HEK293 (cell line): ENCODE measurements around the gene KCTD19.

Experiments
- CTCF ChIA-PET: fragments of 350-600 bp; formaldehyde crosslinking; extraction: SDS; loops from one replicate; lab custom pipeline; 2021; ENCODE audit warnings: antibody characterized with exemption; lab: Yijun Ruan, JAX
- POLR2A ChIA-PET: fragments of 300-600 bp; formaldehyde crosslinking; extraction: SDS; loops from one replicate; lab custom pipeline; 2020; ENCODE audit warnings: antibody characterized with exemption, inconsistent platforms; lab: Yijun Ruan, JAX
- H3K27ac ChIP-seq: fragments of 200-500 bp; sonication (Bioruptor generic); 2 replicates; pipeline ENCODE4 v1.5.1; 2014; ENCODE audit warnings: low read depth, low read length, control low read depth, inconsistent platforms; ENCODE audit errors: extremely low read depth
- H3K36me3 ChIP-seq, 2 experiments: fragments of 200-500 bp in 1 of 2; sonication (Bioruptor generic) in 1 of 2; 1 replicate in 1 of 2; 2 replicates in 1 of 2; pipeline ENCODE4 v1.5.1; 2014 to 2017; ENCODE audit warnings: inconsistent platforms in 2 of 2, low read length in 2 of 2; ENCODE audit not compliant: control insufficient read depth in 2 of 2, insufficient read depth in 1 of 2
- H3K4me1 ChIP-seq: fragments of 200-500 bp; sonication (Bioruptor generic); 2 replicates; pipeline ENCODE4 v1.5.1; 2014; ENCODE audit warnings: mild to moderate bottlenecking, low read length, inconsistent platforms; ENCODE audit not compliant: control insufficient read depth, insufficient read depth
- H3K4me3 ChIP-seq: 2 replicates; pipeline ENCODE4 v1.5.1; 2011; ENCODE audit warnings: low read depth, mild to moderate bottlenecking, control low read depth, low read length, moderate library complexity
- H3K9me3 ChIP-seq: fragments of 200-500 bp; sonication (Bioruptor generic); 2 replicates; pipeline ENCODE4 v1.5.1; 2014; ENCODE audit warnings: low read depth, low read length, inconsistent platforms; ENCODE audit not compliant: control insufficient read depth, insufficient read depth
- HOXC10 ChIP-seq: sonication (generic); formaldehyde crosslinking; IDR thresholded peaks from 2 replicates; pipeline ENCODE4 v1.8.1; 2023; ENCODE audit warnings: mild to moderate bottlenecking, missing genetic modification reagents
- KLF9 ChIP-seq: fragments of 450-650 bp; formaldehyde crosslinking; IDR thresholded peaks from 2 replicates; pipeline ENCODE4 v1.5.1; 2016; ENCODE audit warnings: missing biosample characterization, missing genetic modification characterization, low read depth
- MYNN ChIP-seq: fragments of 450-650 bp; formaldehyde crosslinking; IDR thresholded peaks from 2 replicates; pipeline ENCODE4 v1.5.1; 2016; ENCODE audit warnings: missing biosample characterization, missing genetic modification characterization, borderline replicate concordance
- ZBTB20 ChIP-seq: fragments of 450-650 bp; formaldehyde crosslinking; IDR thresholded peaks from 2 replicates; pipeline ENCODE4 v1.5.1; 2016; ENCODE audit warnings: missing biosample characterization, missing genetic modification characterization
- ZBTB48 ChIP-seq: fragments of 450-650 bp; formaldehyde crosslinking; IDR thresholded peaks from 2 replicates; pipeline ENCODE4 v1.5.1; 2016; ENCODE audit warnings: missing biosample characterization, missing genetic modification characterization
- ZNF10 ChIP-seq: fragments of 450-650 bp; formaldehyde crosslinking; IDR thresholded peaks from 2 replicates; pipeline ENCODE4 v1.5.1; 2017; ENCODE audit warnings: missing biosample characterization, missing genetic modification characterization
- ZNF121 ChIP-seq: fragments of 450-650 bp; formaldehyde crosslinking; IDR thresholded peaks from 2 replicates; pipeline ENCODE4 v1.5.1; 2016; ENCODE audit warnings: missing biosample characterization, missing genetic modification characterization
- ZNF175 ChIP-seq: fragments of 450-650 bp; formaldehyde crosslinking; IDR thresholded peaks from 2 replicates; pipeline ENCODE4 v1.5.1; 2016; ENCODE audit warnings: missing biosample characterization, missing genetic modification characterization
- ZNF214 ChIP-seq: fragments of 450-650 bp; formaldehyde crosslinking; IDR thresholded peaks from 2 replicates; pipeline ENCODE4 v1.5.1; 2017; ENCODE audit warnings: missing biosample characterization, mild to moderate bottlenecking, missing genetic modification characterization, borderline replicate concordance
- ZNF221 ChIP-seq: fragments of 450-650 bp; formaldehyde crosslinking; IDR thresholded peaks from 2 replicates; pipeline ENCODE4 v1.5.1; 2017; ENCODE audit warnings: missing biosample characterization, missing genetic modification characterization, borderline replicate concordance
- ZNF341 ChIP-seq: fragments of 450-650 bp; formaldehyde crosslinking; IDR thresholded peaks from 2 replicates; pipeline ENCODE4; 2016; ENCODE audit warnings: low read depth, missing biosample characterization, missing genetic modification characterization
- ZNF670 ChIP-seq: fragments of 450-650 bp; formaldehyde crosslinking; IDR thresholded peaks from 2 replicates; pipeline ENCODE4 v1.5.1; 2016; ENCODE audit warnings: missing biosample characterization, missing genetic modification characterization, low read depth
- ZNF792 ChIP-seq: fragments of 450-650 bp; formaldehyde crosslinking; IDR thresholded peaks from 2 replicates; pipeline ENCODE4 v1.5.1; 2016; ENCODE audit warnings: missing biosample characterization, missing genetic modification characterization
- ZNF830 ChIP-seq: fragments of 450-650 bp; IDR thresholded peaks from 2 replicates; pipeline ENCODE4 v1.5.0; 2018; ENCODE audit warnings: missing biosample characterization, missing genetic modification characterization, low read depth, mild to moderate bottlenecking, moderate library complexity
- TF ChIP-seq, protein P1 (sequence below): fragments of 450-650 bp; formaldehyde crosslinking; IDR thresholded peaks from 2 replicates; pipeline ENCODE4 v1.5.1; 2016; ENCODE audit warnings: missing biosample characterization, missing genetic modification characterization
- TF ChIP-seq, protein P2 (sequence below): fragments of 450-650 bp; formaldehyde crosslinking; IDR thresholded peaks from 2 replicates; pipeline ENCODE4 v1.5.1; 2017; ENCODE audit warnings: missing biosample characterization, missing genetic modification characterization
- TF ChIP-seq, protein P3 (sequence below): fragments of 450-650 bp; IDR thresholded peaks from 2 replicates; pipeline ENCODE4 v1.5.1; 2018; ENCODE audit warnings: missing biosample characterization, missing genetic modification characterization
- TF ChIP-seq, protein P4 (sequence below): fragments of 450-650 bp; formaldehyde crosslinking; IDR thresholded peaks from 2 replicates; pipeline ENCODE4 v1.5.1; 2016; ENCODE audit warnings: missing biosample characterization, missing genetic modification characterization

KCTD19 gene

DNA sequence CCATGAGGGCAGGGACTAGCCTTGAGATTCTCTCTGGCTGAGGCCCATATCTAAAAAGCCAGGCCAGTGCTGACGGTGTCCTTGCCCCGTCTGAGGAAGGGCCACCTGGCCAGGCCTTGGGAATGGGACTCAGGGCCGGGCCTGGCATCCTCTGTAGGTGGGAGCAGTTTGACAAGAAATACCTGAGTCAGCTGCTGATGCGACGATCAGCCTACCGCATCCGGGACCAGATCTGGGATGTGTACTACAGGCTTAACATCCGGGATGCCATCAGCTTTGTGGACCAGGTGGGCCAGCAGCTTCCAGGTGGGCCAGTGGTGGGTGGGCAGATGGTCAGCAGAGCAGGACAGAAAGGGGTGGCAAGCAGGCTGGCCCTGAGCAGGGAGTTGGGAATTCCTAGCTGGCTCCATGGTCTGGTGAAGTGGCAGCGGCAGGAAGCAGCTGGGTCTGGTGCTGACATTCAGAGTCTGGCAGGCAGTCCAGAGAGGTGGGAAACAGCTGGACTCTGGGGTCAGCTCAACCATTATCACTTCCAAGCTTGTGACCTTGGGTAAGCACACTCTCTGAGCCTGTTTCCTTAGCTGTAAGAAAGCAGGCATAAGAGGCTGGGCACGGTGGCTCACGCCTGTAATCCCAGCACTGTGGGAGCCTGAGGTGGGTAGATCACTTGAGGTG is 68.2 kb downstream of the KCTD19 start:
- no peak for TF ChIP-seq ZNF670 (tag by site-specific recombination)
- no peak for TF ChIP-seq HOXC10
- TF ChIP-seq ZBTB48 (tag by site-specific recombination), result no peak
- no peak for TF ChIP-seq ZBTB20 (tag by site-specific recombination)
- TF ChIP-seq KLF9 (tag by site-specific recombination), result no peak
- TF ChIP-seq ZNF792, result no peak
- TF ChIP-seq, protein P1, sequence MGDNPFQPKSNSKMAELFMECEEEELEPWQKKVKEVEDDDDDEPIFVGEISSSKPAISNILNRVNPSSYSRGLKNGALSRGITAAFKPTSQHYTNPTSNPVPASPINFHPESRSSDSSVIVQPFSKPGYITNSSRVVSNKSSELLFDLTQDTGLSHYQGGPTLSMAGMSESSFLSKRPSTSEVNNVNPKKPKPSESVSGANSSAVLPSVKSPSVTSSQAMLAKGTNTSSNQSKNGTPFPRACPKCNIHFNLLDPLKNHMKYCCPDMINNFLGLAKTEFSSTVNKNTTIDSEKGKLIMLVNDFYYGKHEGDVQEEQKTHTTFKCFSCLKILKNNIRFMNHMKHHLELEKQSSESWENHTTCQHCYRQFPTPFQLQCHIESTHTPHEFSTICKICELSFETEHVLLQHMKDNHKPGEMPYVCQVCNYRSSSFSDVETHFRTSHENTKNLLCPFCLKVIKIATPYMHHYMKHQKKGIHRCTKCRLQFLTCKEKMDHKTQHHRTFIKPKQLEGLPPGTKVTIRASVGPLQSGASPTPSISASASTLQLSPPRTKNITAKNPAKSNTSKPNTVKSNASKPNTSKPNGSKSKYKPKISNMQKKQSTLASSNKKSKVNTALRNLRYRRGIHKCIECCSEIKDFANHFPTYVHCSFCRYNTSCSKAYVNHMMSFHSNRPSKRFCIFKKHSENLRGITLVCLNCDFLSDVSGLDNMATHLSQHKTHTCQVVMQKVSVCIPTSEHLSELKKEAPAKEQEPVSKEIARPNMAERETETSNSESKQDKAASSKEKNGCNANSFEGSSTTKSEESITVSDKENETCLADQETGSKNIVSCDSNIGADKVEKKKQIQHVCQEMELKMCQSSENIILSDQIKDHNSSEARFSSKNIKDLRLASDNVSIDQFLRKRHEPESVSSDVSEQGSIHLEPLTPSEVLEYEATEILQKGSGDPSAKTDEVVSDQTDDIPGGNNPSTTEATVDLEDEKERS (tag by site-specific recombination), result no peak
- no peak for TF ChIP-seq ZNF10 (tag by site-specific recombination)
- TF ChIP-seq ZNF121 (tag by site-specific recombination), result no peak
- TF ChIP-seq, protein P2, sequence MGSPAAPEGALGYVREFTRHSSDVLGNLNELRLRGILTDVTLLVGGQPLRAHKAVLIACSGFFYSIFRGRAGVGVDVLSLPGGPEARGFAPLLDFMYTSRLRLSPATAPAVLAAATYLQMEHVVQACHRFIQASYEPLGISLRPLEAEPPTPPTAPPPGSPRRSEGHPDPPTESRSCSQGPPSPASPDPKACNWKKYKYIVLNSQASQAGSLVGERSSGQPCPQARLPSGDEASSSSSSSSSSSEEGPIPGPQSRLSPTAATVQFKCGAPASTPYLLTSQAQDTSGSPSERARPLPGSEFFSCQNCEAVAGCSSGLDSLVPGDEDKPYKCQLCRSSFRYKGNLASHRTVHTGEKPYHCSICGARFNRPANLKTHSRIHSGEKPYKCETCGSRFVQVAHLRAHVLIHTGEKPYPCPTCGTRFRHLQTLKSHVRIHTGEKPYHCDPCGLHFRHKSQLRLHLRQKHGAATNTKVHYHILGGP (tag by site-specific recombination), result no peak
- no peak for TF ChIP-seq ZNF175 (tag by site-specific recombination)
- TF ChIP-seq ZNF830, result no peak
- no peak for TF ChIP-seq ZNF221 (tag by site-specific recombination)
- TF ChIP-seq, protein P3, sequence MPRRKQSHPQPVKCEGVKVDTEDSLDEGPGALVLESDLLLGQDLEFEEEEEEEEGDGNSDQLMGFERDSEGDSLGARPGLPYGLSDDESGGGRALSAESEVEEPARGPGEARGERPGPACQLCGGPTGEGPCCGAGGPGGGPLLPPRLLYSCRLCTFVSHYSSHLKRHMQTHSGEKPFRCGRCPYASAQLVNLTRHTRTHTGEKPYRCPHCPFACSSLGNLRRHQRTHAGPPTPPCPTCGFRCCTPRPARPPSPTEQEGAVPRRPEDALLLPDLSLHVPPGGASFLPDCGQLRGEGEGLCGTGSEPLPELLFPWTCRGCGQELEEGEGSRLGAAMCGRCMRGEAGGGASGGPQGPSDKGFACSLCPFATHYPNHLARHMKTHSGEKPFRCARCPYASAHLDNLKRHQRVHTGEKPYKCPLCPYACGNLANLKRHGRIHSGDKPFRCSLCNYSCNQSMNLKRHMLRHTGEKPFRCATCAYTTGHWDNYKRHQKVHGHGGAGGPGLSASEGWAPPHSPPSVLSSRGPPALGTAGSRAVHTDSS (tag by site-specific recombination), result no peak
- TF ChIP-seq ZNF214, result no peak
- no peak for TF ChIP-seq ZNF341
- POLR2A ChIA-PET, result interaction anchor here (0.6 kb wide), 1 partner anchor 13 kb away, joined by 4 read pairs; no protein-coding TSS in a partner anchor

DNA sequence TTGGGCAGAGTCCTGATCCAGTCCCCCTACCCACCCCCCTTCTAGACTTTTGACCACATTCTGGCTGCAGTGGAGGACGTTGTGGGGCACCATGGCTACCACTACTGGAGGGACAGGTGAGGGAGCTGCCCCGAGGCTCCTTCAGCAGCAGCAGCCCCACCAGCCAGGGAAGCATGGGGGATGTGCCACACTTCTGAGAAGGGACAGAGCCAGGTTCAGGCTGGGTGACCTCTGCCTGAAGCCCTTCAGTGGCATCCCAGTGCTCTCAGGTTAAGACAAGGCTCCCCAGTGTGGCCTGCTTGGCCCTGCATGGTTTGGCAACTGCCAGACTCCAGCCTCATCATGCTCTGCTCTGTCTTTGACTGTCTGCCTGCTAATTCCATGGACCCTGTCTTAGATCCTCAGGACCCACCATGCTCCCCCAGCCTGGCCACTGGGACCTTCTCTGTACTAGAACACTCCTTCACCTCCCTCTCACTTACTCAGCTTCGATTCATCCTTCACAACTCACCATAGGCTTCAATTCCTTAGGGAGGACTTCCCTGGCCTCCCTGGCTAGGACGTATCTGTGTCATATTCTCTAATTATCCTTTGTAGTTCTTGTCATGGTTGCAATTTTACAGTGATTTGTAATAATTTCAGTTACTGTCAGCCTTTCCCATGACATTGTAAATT is 68.9 kb downstream of the KCTD19 start:
- H3K36me3 ChIP-seq, result peaks cover 0 to 17% of the 10 kb centered on the region in 2 experiments; a peak in 1 of 3 replicates
- no peak overlapping the region for H3K27ac ChIP-seq
- CTCF ChIA-PET, result interaction anchor here (1.5 to 2.7 kb wide), 2 partner anchors 16 to 27 kb away, joined by 3 to 12 read pairs; no protein-coding TSS in a partner anchor
- POLR2A ChIA-PET, result interaction anchor here (0.6 kb wide), 1 partner anchor 374 kb away, joined by 7 read pairs; no protein-coding TSS in a partner anchor
- no peak overlapping the region for H3K4me3 ChIP-seq
- no peak for TF ChIP-seq MYNN (tag by site-specific recombination)
- TF ChIP-seq, protein P4, sequence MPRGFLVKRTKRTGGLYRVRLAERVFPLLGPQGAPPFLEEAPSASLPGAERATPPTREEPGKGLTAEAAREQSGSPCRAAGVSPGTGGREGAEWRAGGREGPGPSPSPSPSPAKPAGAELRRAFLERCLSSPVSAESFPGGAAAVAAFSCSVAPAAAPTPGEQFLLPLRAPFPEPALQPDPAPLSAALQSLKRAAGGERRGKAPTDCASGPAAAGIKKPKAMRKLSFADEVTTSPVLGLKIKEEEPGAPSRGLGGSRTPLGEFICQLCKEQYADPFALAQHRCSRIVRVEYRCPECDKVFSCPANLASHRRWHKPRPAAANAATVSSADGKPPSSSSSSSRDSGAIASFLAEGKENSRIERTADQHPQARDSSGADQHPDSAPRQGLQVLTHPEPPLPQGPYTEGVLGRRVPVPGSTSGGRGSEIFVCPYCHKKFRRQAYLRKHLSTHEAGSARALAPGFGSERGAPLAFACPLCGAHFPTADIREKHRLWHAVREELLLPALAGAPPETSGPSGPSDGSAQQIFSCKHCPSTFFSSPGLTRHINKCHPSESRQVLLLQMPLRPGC, result no peak
- H3K9me3 ChIP-seq, result no peaks in the 10 kb centered on the region
- H3K4me1 ChIP-seq, result no peaks in the 10 kb centered on the region

More for the DNA sequence above, 68.2 kb downstream of the KCTD19 start:
- no peaks in the 10 kb centered on the region for H3K4me1 ChIP-seq
- no peak overlapping the region for H3K27ac ChIP-seq
- CTCF ChIA-PET, result interaction anchor here (1.5 to 2.7 kb wide), 2 partner anchors 16 to 26 kb away, joined by 3 to 12 read pairs; no protein-coding TSS in a partner anchor
- H3K4me3 ChIP-seq, result no peak overlapping the region
- H3K36me3 ChIP-seq, result peaks cover 0 to 13% of the 10 kb centered on the region in 2 experiments; a peak in 2 of 3 replicates
- H3K9me3 ChIP-seq, result no peaks in the 10 kb centered on the region
